Psoas muscle (tissue), 8 donors: Measurements from ENCODE around the gene SBF2. TPM values are rescaled to one million over a fixed set of nuclear protein-coding genes. Genes with fewer than 3 reads are reported as not detected.
"Not testable (repeated sequence)": the region's sequence is repeated elsewhere in the genome, so short reads cannot be mapped to it uniquely, and the experiment has no call there.

ENCODE experiments used
- ATAC-seq, 4 donors: fragments of 200-7000 bp; cut with Tn5 transposase; one replicate each; pipeline ENCODE4 v1.9.1; 2020; ENCODE audit warnings: moderate library complexity in 3 of 4, mild to moderate bottlenecking in 2 of 4
- DNase-seq, 2 donors: peaks; one replicate each; pipeline ENCODE4 v3.0.0-alpha.2; 2020
- H3K27ac ChIP-seq: fragments of 200-600 bp; one replicate; pipeline ENCODE4 v1.8.0; 2022
- H3K27me3 ChIP-seq, 3 donors: fragments of 200-600 bp in 1 of 3; one replicate each; pipeline versions ENCODE4 v1.6.1 to v1.8.0; 2013 to 2022; ENCODE audit warnings: low read length in 2 of 3, mild to moderate bottlenecking in 2 of 3, moderate library complexity in 1 of 3; ENCODE audit not compliant: insufficient read depth in 3 of 3
- H3K36me3 ChIP-seq, 2 donors: fragments of 200-600 bp in 1 of 2; one replicate each; pipeline versions ENCODE4 v1.6.1 to v1.8.0; 2013 to 2022; ENCODE audit warnings: low read depth in 1 of 2, mild to moderate bottlenecking in 1 of 2, moderate library complexity in 1 of 2; ENCODE audit not compliant: insufficient read depth in 1 of 2
- H3K4me1 ChIP-seq: fragments of 200-600 bp; one replicate; pipeline ENCODE4 v1.8.0; 2022
- H3K4me3 ChIP-seq: fragments of 200-600 bp; one replicate; pipeline ENCODE4 v1.8.0; 2022; ENCODE audit warnings: mild to moderate bottlenecking
- H3K9me3 ChIP-seq: fragments of 200-600 bp; one replicate; pipeline ENCODE4 v1.8.0; 2022
- CTCF ChIP-seq: fragments of 200-600 bp; IDR thresholded peaks from one replicate; pipeline ENCODE4 v1.8.0; 2022; ENCODE audit warnings: antibody characterized with exemption
- WGBS, 3 donors: extraction: QIAGEN DNeasy Blood & Tissue Kit; methylation state at CpG; one replicate each; pipeline versions ENCODE4 v1.1.6 to v1.1.7; 2013; 5-methylcytosine and 5-hydroxymethylcytosine counted together
- intact Hi-C, 2 donors: fragments of 100-400 bp; cut with DNase I; formaldehyde crosslinking; loops; one replicate each; pipeline versions ENCODE4 v1.11.0 to v1.14.2; 2022
- polyA plus RNA-seq, 3 donors: library from polyadenylated mRNA; stranded (reverse); fragments of 200-250 nt; gene quantifications; one replicate each; pipeline ENCODE4 v1.2.3, GENCODE V29; 2013
- total RNA-seq, 4 donors: library from RNA; stranded (reverse); fragmentation: NEBNext Ultra II Directional in 2 of 4; extraction: Animal tissue kit (Norgen Biotek cat#: 25700) in 2 of 4; gene quantifications; one replicate each; pipeline versions ENCODE4 v1.2.1 to v1.2.4, GENCODE V29; 2021 to 2023
- donor health status: healthy with polysubstance abuse.
- donor health status: DM: no; HTN: no; CAD: no; lungs with moderate emphysema.
- donor health status: Bipolar disorder and iron deficiency.
- donor health status: healthy.
- donor health status: DM: yes; HTN: yes; CAD: no.
- donor health status: DM: no; HTN: no; CAD: no.
- donor health status: DM: no; HTN: no; CAD: no.
- donor health status: DM: yes; HTN: yes; CAD: no.

SBF2 gene
- total and polyA plus RNA-seq, 7 donors: 3.3 to 12.6 (median 10.6) TPM

- Histone ChIP-seq H3K27ac (no peak overlapping the region), H3K9me3 (peaks cover 7% of the 10 kb centered on the region), H3K36me3 (no peaks in the 10 kb centered on the region), H3K4me1 (no peaks in the 10 kb centered on the region), H3K27me3 (no peaks in the 10 kb centered on the region), H3K4me3 (no peak overlapping the region)
- intact Hi-C loops: no loop called here
- DNase-seq (no peak), ATAC-seq (no peak)
- TF ChIP-seq CTCF: no peak
These were observed 357.3 kb downstream of the SBF2 start for GRCh38 chr11:9936754-9937153.

- H3K27me3 ChIP-seq, DNase-seq, H3K36me3 ChIP-seq, ATAC-seq, H3K27ac ChIP-seq, H3K4me1 ChIP-seq, H3K9me3 ChIP-seq, H3K4me3 ChIP-seq, intact Hi-C loops: not testable (repeated sequence)
- 83 to 89% (median 88%) methylated on average over 2 of the region's 2 CpGs for WGBS, 3 donors
These were observed 361.2 kb downstream of the SBF2 start for GRCh38 chr11:9932843-9933242.

- H3K9me3 ChIP-seq, H3K27me3 ChIP-seq, H3K4me1 ChIP-seq, intact Hi-C loops, H3K36me3 ChIP-seq, H3K27ac ChIP-seq, ATAC-seq, H3K4me3 ChIP-seq, DNase-seq: not testable (repeated sequence)
- WGBS, 3 donors: 87 to 93% (median 92%) methylated on average over 14 of the region's 14 CpGs
These were observed 363.3 kb downstream of the SBF2 start for GRCh38 chr11:9930562-9931331.

- Histone ChIP-seq H3K4me1 (no peaks in the 10 kb centered on the region), H3K27me3 (no peaks in the 10 kb centered on the region), H3K4me3 (no peak overlapping the region), H3K27ac (no peak overlapping the region), H3K36me3 (peaks cover 0 to 3% of the 10 kb centered on the region in 2 donors), H3K9me3 (no peaks in the 10 kb centered on the region)
- DNase-seq: no peak
- TF ChIP-seq CTCF: no peak
- WGBS, 3 donors: 96 to 97% (median 97%) methylated on average over 1 of the region's 1 CpG
- ATAC-seq: no peak
- intact Hi-C loops: no loop called here
These were observed 366.3 kb downstream of the SBF2 start for GRCh38 chr11:9927670-9928069.

- no peak overlapping the region for H3K27ac ChIP-seq
- H3K27me3 ChIP-seq: no peaks in the 10 kb centered on the region
- no peaks in the 10 kb centered on the region for H3K36me3 ChIP-seq
- H3K4me3 ChIP-seq: no peak overlapping the region
- TF ChIP-seq CTCF: no peak
- intact Hi-C loops: no loop called here
- H3K9me3 ChIP-seq: no peaks in the 10 kb centered on the region
- DNase-seq (no peak), ATAC-seq (no peak)
- no peaks in the 10 kb centered on the region for H3K4me1 ChIP-seq
- 76 to 85% (median 77%) methylated on average over 2 of the region's 2 CpGs for WGBS, 3 donors
These were observed 370.7 kb downstream of the SBF2 start for GRCh38 chr11:9923280-9923679.

GRCh38 chr11:9922806-9923205, 371.2 kb downstream of the SBF2 start:
- no peak for ATAC-seq

More at GRCh38 chr11:9922806-9923205, 371.2 kb downstream of the SBF2 start:
- H3K9me3 ChIP-seq: no peaks in the 10 kb centered on the region
- intact Hi-C loops: no loop called here
- no peak overlapping the region for H3K27ac ChIP-seq
- no peak overlapping the region for H3K4me3 ChIP-seq
- no peak for DNase-seq
- H3K27me3 ChIP-seq: no peaks in the 10 kb centered on the region
- no peak for TF ChIP-seq CTCF
- no peaks in the 10 kb centered on the region for H3K4me1 ChIP-seq
- WGBS, 3 donors: 50 to 63% (median 61%) methylated on average over 4 of the region's 4 CpGs
- no peaks in the 10 kb centered on the region for H3K36me3 ChIP-seq
